ENCODE measurements around the gene CIAO3.

GRCh38 chr16:734208-734980 lies 6.4 kb downstream of the CIAO3 start:
- TF ChIP-seq CTCF (IDR thresholded peaks at IDR 0.05), result no peak
- no peak for TF ChIP-seq EZH2 (IDR thresholded peaks at IDR 0.05; ENCODE audit: borderline replicate concordance, insufficient read depth, low read depth, low read length, poor library complexity, severe bottlenecking)
